ENCODE results near the gene MYL9. TPM values are rescaled to one million over a fixed set of nuclear protein-coding genes. Genes with fewer than 3 reads are reported as not detected.

Gene MYL9
- total and polyA plus RNA-seq, 10 of the 15 experiments (the other 5 are each of a cell fraction or from before 2014, with no cell fraction given): 0.28 to 1.7 (median 0.63) TPM; not detected in 3

GRCh38 chr20:36550790-36551299, 9.5 kb downstream of the MYL9 start:
- ChIA-PET CTCF (interaction anchor here (0.8 to 1.4 kb wide), 3 partner anchors 41 to 204 kb away, joined by 3 to 6 read pairs (median 5); no protein-coding TSS in a partner anchor), RAD21 (ENCODE audit: unreplicated experiment) (no interaction called here), SMC1A (ENCODE audit: uncharacterized antibody, unreplicated experiment) (no interaction called here), POLR2A (interaction anchor here (0.6 kb wide), 1 partner anchor 228 kb away, joined by 4 read pairs; no protein-coding TSS in a partner anchor)
- Histone ChIP-seq H3K9me3 (replicated peaks; ENCODE audit: control insufficient read depth, insufficient read depth, low read length) (no peaks in the 10 kb centered on the region), H3K9ac (ENCODE audit: control insufficient read depth, insufficient read depth, low read length) (no peak overlapping the region), H4K20me1 (ENCODE audit: control insufficient read depth, insufficient read depth) (no peaks in the 10 kb centered on the region), H2AFZ (ENCODE audit: control insufficient read depth, low read depth, low read length) (no peak overlapping the region), H3K4me3 (no peak overlapping the region), H3K79me2 (ENCODE audit: control insufficient read depth, insufficient read depth, low read length) (no peaks in the 10 kb centered on the region), H3K4me1 (ENCODE audit: control insufficient read depth, insufficient read depth, low read length) (no peaks in the 10 kb centered on the region; the same call in 1 of the 2 replicates), H3K27me3 (replicated peaks in 1 of 2; ENCODE audit: control insufficient read depth in 2 of 2, insufficient read depth in 2 of 2, low read length in 1 of 2) (no peaks in the 10 kb centered on the region), H3K4me2 (ENCODE audit: control insufficient read depth, insufficient read depth) (no peak overlapping the region), H3K36me3 (ENCODE audit: control insufficient read depth in 2 of 2, insufficient read depth in 2 of 2, low read length in 1 of 2) (no peaks in the 10 kb centered on the region), H3K27ac (ENCODE audit: control insufficient read depth, insufficient read depth) (no peak overlapping the region)
- intact Hi-C loops (cut with micrococcal nuclease; ENCODE audit: unreplicated experiment) (no loop called here), in situ Hi-C loops (cut with MboI) (no loop called here)
- TF ChIP-seq ZBTB33 (IDR thresholded peaks at IDR 0.05): no peak
- TF ChIP-seq MEF2A (IDR thresholded peaks at IDR 0.05; ENCODE audit: insufficient read depth, low read depth, low read length): no peak
- TF ChIP-seq NR2F1 (conservative IDR thresholded peaks at IDR 0.05): no peak
- TF ChIP-seq MYB (IDR thresholded peaks at IDR 0.05; ENCODE audit: borderline replicate concordance, low read depth, low read length): no peak
- ATAC-seq (no peak), DNase-seq (ENCODE audit: low read depth, low spot score) (no peak), FAIRE-seq (no peak)
- BruUV-seq (replicated peaks): no TSS peak
- 71% methylated on average over 15 of the region's 15 CpGs for WGBS (ENCODE audit: insufficient coverage, insufficient replicate concordance, low lambda C conversion rate, missing lambda C conversion rate)

- no peak overlapping the region for H2AFZ ChIP-seq (ENCODE audit: control insufficient read depth, low read depth, low read length)
- FAIRE-seq (no peak), ATAC-seq (no peak), DNase-seq (ENCODE audit: low read depth, low spot score) (no peak)
- no peaks in the 10 kb centered on the region for H3K79me2 ChIP-seq (ENCODE audit: control insufficient read depth, insufficient read depth, low read length)
- BruUV-seq (replicated peaks): no TSS peak
- RAD21 ChIA-PET (ENCODE audit: unreplicated experiment): no interaction called here
- POLR2A ChIA-PET: no interaction called here
- SMC1A ChIA-PET (ENCODE audit: uncharacterized antibody, unreplicated experiment): no interaction called here
- H3K27ac ChIP-seq (ENCODE audit: control insufficient read depth, insufficient read depth): no peak overlapping the region
- no peaks in the 10 kb centered on the region for H4K20me1 ChIP-seq (ENCODE audit: control insufficient read depth, insufficient read depth)
- intact Hi-C loops (cut with micrococcal nuclease; ENCODE audit: unreplicated experiment): loop anchor here (5.0 kb wide), 1 partner anchor 52 kb away; the partner anchor contains the start of gene RAB5IF
- no peaks in the 10 kb centered on the region for H3K27me3 ChIP-seq (replicated peaks in 1 of 2; ENCODE audit: control insufficient read depth in 2 of 2, insufficient read depth in 2 of 2, low read length in 1 of 2)
- no peaks in the 10 kb centered on the region for H3K36me3 ChIP-seq (ENCODE audit: control insufficient read depth in 2 of 2, insufficient read depth in 2 of 2, low read length in 1 of 2)
- CTCF ChIA-PET: interaction anchor here (0.6 kb wide), 1 partner anchor 491 kb away, joined by 3 read pairs; no protein-coding TSS in a partner anchor
- WGBS (ENCODE audit: insufficient coverage, insufficient replicate concordance, low lambda C conversion rate, missing lambda C conversion rate): 76% methylated on average over 2 of the region's 2 CpGs
- no peaks in the 10 kb centered on the region for H3K9me3 ChIP-seq (replicated peaks; ENCODE audit: control insufficient read depth, insufficient read depth, low read length)
- H3K4me2 ChIP-seq (ENCODE audit: control insufficient read depth, insufficient read depth): no peak overlapping the region
- no peak overlapping the region for H3K9ac ChIP-seq (ENCODE audit: control insufficient read depth, insufficient read depth, low read length)
- no peaks in the 10 kb centered on the region for H3K4me1 ChIP-seq (ENCODE audit: control insufficient read depth, insufficient read depth, low read length)
- H3K4me3 ChIP-seq: no peak overlapping the region
- in situ Hi-C loops (cut with MboI): no loop called here
- no peak for TF ChIP-seq CUX1 (IDR thresholded peaks at IDR 0.05; ENCODE audit: insufficient replicate concordance, low read depth, low read length)
- TF ChIP-seq YY1 (IDR thresholded peaks at IDR 0.05; ENCODE audit: low read depth, low read length): no peak
- TF ChIP-seq CBFB (IDR thresholded peaks at IDR 0.05; ENCODE audit: low read depth): no peak
- no peak for TF ChIP-seq ZNF207 (IDR thresholded peaks at IDR 0.05; ENCODE audit: borderline replicate concordance)
- TF ChIP-seq RCOR1 (conservative IDR thresholded peaks at IDR 0.05; ENCODE audit: low read depth, low read length): no peak
- no peak for TF ChIP-seq STAT1 (conservative IDR thresholded peaks at IDR 0.05)
- no peak for TF ChIP-seq NFYA (IDR thresholded peaks at IDR 0.05; ENCODE audit: borderline replicate concordance, low read depth, low read length)
Measured at GRCh38 chr20:36555248-36555647, 13.9 kb downstream of the MYL9 start.

Measured in GM12878 (cell line).